GM23338 (cell line): ENCODE results near the gene ABCC1. TPM values are rescaled to one million over a fixed set of nuclear protein-coding genes. Genes with fewer than 3 reads are reported as not detected.

Experiments
- ATAC-seq: fragments of 200-7000 bp; cut with Tn5 transposase; 3 replicates; pipeline ENCODE4 v1.9.1; 2020
- DNase-seq: peaks from one replicate; pipeline ENCODE4 v3.0.0-alpha.2; 2015; ENCODE audit warnings: low spot score
- H2AFZ ChIP-seq: fragments of 200-600 bp; sonication (generic); 2 replicates; pipeline ENCODE4 v1.8.0; 2016; ENCODE audit warnings: antibody characterized with exemption, mild to moderate bottlenecking, moderate library complexity
- H3F3A ChIP-seq: fragments of 200-600 bp; sonication (generic); replicated peaks from 2 replicates; pipeline ENCODE4 v1.8.0; 2017; ENCODE audit warnings: antibody characterized with exemption, mixed run types, low read depth
- H3K27ac ChIP-seq: fragments of 200-600 bp; sonication (generic); 2 replicates; pipeline ENCODE4 v1.6.1; 2016; ENCODE audit warnings: low read depth
- H3K27me3 ChIP-seq: fragments of 200-600 bp; sonication (generic); 2 replicates; pipeline ENCODE4 v1.8.0; 2016; ENCODE audit warnings: mild to moderate bottlenecking, mixed run types, moderate library complexity; ENCODE audit not compliant: insufficient read depth
- H3K36me3 ChIP-seq: fragments of 200-600 bp; sonication (generic); 2 replicates; pipeline ENCODE4 v1.8.0; 2016; ENCODE audit warnings: mild to moderate bottlenecking; ENCODE audit not compliant: insufficient read depth
- H3K4me1 ChIP-seq: fragments of 200-600 bp; sonication (generic); 2 replicates; pipeline ENCODE4 v1.8.0; 2016; ENCODE audit warnings: mild to moderate bottlenecking, moderate library complexity; ENCODE audit not compliant: insufficient read depth
- H3K4me2 ChIP-seq: fragments of 200-600 bp; sonication (generic); 2 replicates; pipeline ENCODE4 v1.7.1; 2017; ENCODE audit warnings: mixed run types
- H3K4me3 ChIP-seq: fragments of 200-600 bp; sonication (generic); 2 replicates; pipeline ENCODE4 v1.6.1; 2016; ENCODE audit warnings: mixed run types
- H3K79me2 ChIP-seq: fragments of 200-600 bp; sonication (generic); replicated peaks from 2 replicates; pipeline ENCODE4 v1.8.0; 2017; ENCODE audit warnings: mild to moderate bottlenecking; ENCODE audit not compliant: insufficient read depth
- H3K9me2 ChIP-seq: fragments of 200-600 bp; sonication (generic); 2 replicates; pipeline ENCODE4 v1.8.0; 2017; ENCODE audit not compliant: insufficient read depth
- H4K20me1 ChIP-seq: fragments of 200-600 bp; sonication (generic); replicated peaks from 2 replicates; pipeline ENCODE4 v1.8.0; 2017; ENCODE audit warnings: mild to moderate bottlenecking; ENCODE audit not compliant: insufficient read depth
- H3K27ac Mint-ChIP-seq: 2 replicates; pipeline ENCODE4 v1.8.0; 2020; ENCODE audit warnings: inconsistent platforms, mild to moderate bottlenecking, moderate library complexity, mixed read lengths
- H3K27me3 Mint-ChIP-seq: 3 replicates; pipeline ENCODE4 v1.8.0; 2022; ENCODE audit warnings: low read depth, mild to moderate bottlenecking, moderate library complexity, mixed read lengths, inconsistent platforms; ENCODE audit not compliant: insufficient read depth, poor library complexity
- H3K36me3 Mint-ChIP-seq: 3 replicates; pipeline ENCODE4 v1.8.0; 2021; ENCODE audit warnings: low read depth, mild to moderate bottlenecking, inconsistent platforms, moderate library complexity, mixed read lengths
- H3K4me1 Mint-ChIP-seq: 3 replicates; pipeline ENCODE4 v1.8.0; 2020; ENCODE audit warnings: mild to moderate bottlenecking, inconsistent platforms, mixed read lengths
- H3K4me3 Mint-ChIP-seq: 3 replicates; pipeline ENCODE4 v1.8.0; 2021; ENCODE audit warnings: moderate library complexity, mild to moderate bottlenecking, inconsistent platforms, mixed read lengths
- H3K9me3 Mint-ChIP-seq: 3 replicates; pipeline ENCODE4 v1.8.0; 2020; ENCODE audit warnings: moderate library complexity, mild to moderate bottlenecking, inconsistent platforms, mixed read lengths
- CREB1 ChIP-seq: fragments of 250-450 bp; sonication (Bioruptor Pico); IDR thresholded peaks from 2 replicates; pipeline ENCODE4 v1.5.0; 2020; ENCODE audit warnings: low read depth, mild to moderate bottlenecking, moderate library complexity
- CTCF ChIP-seq, 2 experiments: fragments of 200-600 bp in 1 of 2; sonication (generic) in 1 of 2; conservative IDR thresholded peaks; 2 replicates each; pipeline versions ENCODE4 v1.5.1 to v1.6.1; 2016 to 2017; ENCODE audit warnings: antibody characterized with exemption in 2 of 2, low read depth in 2 of 2, mild to moderate bottlenecking in 2 of 2, moderate library complexity in 1 of 2
- ETS1 ChIP-seq: IDR thresholded peaks from 2 replicates; pipeline ENCODE4 v1.6.1; 2016; ENCODE audit warnings: antibody characterized with exemption
- EZH2 ChIP-seq: fragments of 200-600 bp; sonication (generic); IDR thresholded peaks from one replicate; pipeline ENCODE4 v1.8.0; 2017; ENCODE audit warnings: antibody characterized with exemption, mild to moderate bottlenecking, low read depth; ENCODE audit not compliant: unreplicated experiment
- EZH2phosphoT487 ChIP-seq: fragments of 200-600 bp; sonication (generic); IDR thresholded peaks from one replicate; pipeline ENCODE4 v1.8.1; 2018; ENCODE audit warnings: antibody characterized with exemption; ENCODE audit not compliant: unreplicated experiment
- JUNB ChIP-seq: IDR thresholded peaks from one replicate; pipeline ENCODE4 v1.6.1; 2016; ENCODE audit warnings: antibody characterized with exemption; ENCODE audit not compliant: unreplicated experiment
- NANOG ChIP-seq: IDR thresholded peaks from 2 replicates; pipeline ENCODE4 v1.6.1; 2016; ENCODE audit warnings: antibody characterized with exemption, borderline replicate concordance
- POLR2AphosphoS5 ChIP-seq: IDR thresholded peaks from 2 replicates; pipeline ENCODE4 v1.6.1; 2016; ENCODE audit warnings: antibody characterized with exemption, low read depth
- REST ChIP-seq: IDR thresholded peaks from one replicate; pipeline ENCODE4 v1.6.1; 2018; ENCODE audit warnings: antibody characterized with exemption; ENCODE audit not compliant: unreplicated experiment
- STAT1 ChIP-seq: IDR thresholded peaks from one replicate; pipeline ENCODE4 v1.6.1; 2016; ENCODE audit warnings: antibody characterized with exemption; ENCODE audit not compliant: unreplicated experiment
- ZNF114 ChIP-seq: fragments of 250-450 bp; sonication (Bioruptor Pico); IDR thresholded peaks from 2 replicates; pipeline ENCODE4 v1.5.0; 2020; ENCODE audit warnings: mild to moderate bottlenecking, moderate library complexity
- ZNF331 ChIP-seq: fragments of 250-450 bp; sonication (Bioruptor Pico); IDR thresholded peaks from 2 replicates; pipeline ENCODE4 v1.5.0; 2020; ENCODE audit warnings: low read depth, mild to moderate bottlenecking, moderate library complexity
- ZNF462 ChIP-seq: fragments of 250-450 bp; sonication (Bioruptor Pico); IDR thresholded peaks from 2 replicates; pipeline ENCODE4 v1.5.0; 2020; ENCODE audit warnings: mild to moderate bottlenecking, moderate library complexity
- polyA plus RNA-seq: library from polyadenylated mRNA; unstranded; fragments of >200 nt; fragmentation: Nextera tagmentation; extraction: Ambion mirVana; gene quantifications from 2 replicates; pipeline ENCODE4 v1.2.1, GENCODE V29; 2016
- total RNA-seq: library from RNA; depleted of rRNA; stranded (reverse); fragments of >200 nt; shearing (Covaris generic); gene quantifications from 2 replicates; pipeline ENCODE4 v1.2.3, GENCODE V29; 2014

Gene ABCC1
- total and polyA plus RNA-seq, 2 experiments from 2014 or later, result 11.0 to 46.6 TPM

- Histone ChIP-seq H3K79me2 (peaks cover 3% of the 10 kb centered on the region; the same call in 1 of the 2 replicates), H3K27me3 (no peaks in the 10 kb centered on the region), H3K4me1 (no peaks in the 10 kb centered on the region), H3K27ac (no peak overlapping the region; the same call in 1 of the 2 replicates), H3K36me3 (peaks cover 7% of the 10 kb centered on the region), H2AFZ (no peak overlapping the region), H3F3A (0 out of 2 replicates have a peak, but pooled peaks cover 3% of the 10 kb centered on the region), H3K9me2 (no peaks in the 10 kb centered on the region), H3K4me3 (no peak overlapping the region), H4K20me1 (peaks cover 16% of the 10 kb centered on the region), H3K4me2 (no peak overlapping the region)
- H3K4me1 Mint-ChIP-seq, result peaks cover 2% of the 10 kb centered on the region; the same call in 1 of the 3 replicates
- no peak overlapping the region for H3K4me3 Mint-ChIP-seq
- TF ChIP-seq ZNF462 (CRISPR knock-in tag) (no peak), STAT1 (no peak), CREB1 (CRISPR knock-in tag) (no peak), EZH2phosphoT487 (no peak), ZNF114 (no peak), REST (no peak), JUNB (no peak), ETS1 (no peak), ZNF331 (CRISPR knock-in tag) (no peak), EZH2 (no peak), NANOG (no peak), CTCF (conservative IDR thresholded peaks at IDR 0.05; ENCODE audit: low read depth in 2 of 2) (no peak), POLR2AphosphoS5 (no peak)
- peaks cover 55% of the 10 kb centered on the region for H3K36me3 Mint-ChIP-seq
- no peak for ATAC-seq
- DNase-seq, result no peak
- H3K27me3 Mint-ChIP-seq, result peaks cover 11% of the 10 kb centered on the region
- no peaks in the 10 kb centered on the region for H3K9me3 Mint-ChIP-seq
- H3K27ac Mint-ChIP-seq, result peak overlapping the region; percentile 53; the same call in 1 of the 2 replicates
Measured at GRCh38 chr16:16021020-16021419, 71.6 kb downstream of the ABCC1 start.
